Mucosa of descending colon (tissue), 3 donors: ENCODE results near the gene ZNF148. TPM values are rescaled to one million over a fixed set of nuclear protein-coding genes. Genes with fewer than 3 reads are reported as not detected.

Experiments
- ATAC-seq: fragments of 200-7000 bp; cut with Tn5 transposase; one replicate; pipeline ENCODE4 v1.9.1; 2020; ENCODE audit warnings: mild to moderate bottlenecking, moderate library complexity
- DNase-seq, 3 donors: peaks; one replicate each; pipeline ENCODE4 v3.0.0-alpha.2; 2020
- H3K36me3 ChIP-seq: fragments of 200-600 bp; one replicate; pipeline ENCODE4 v1.8.0; 2021; ENCODE audit warnings: low read depth, mild to moderate bottlenecking
- H3K4me1 ChIP-seq: fragments of 200-600 bp; one replicate; pipeline ENCODE4 v1.8.0; 2021; ENCODE audit warnings: low read depth, mild to moderate bottlenecking
- H3K4me3 ChIP-seq: fragments of 200-600 bp; one replicate; pipeline ENCODE4 v1.8.0; 2021; ENCODE audit warnings: mild to moderate bottlenecking
- H3K9me3 ChIP-seq: fragments of 200-600 bp; one replicate; pipeline ENCODE4 v1.8.0; 2021; ENCODE audit warnings: mild to moderate bottlenecking
- intact Hi-C, 2 donors: fragments of 100-400 bp; cut with DNase I in 1 of 2; cut with micrococcal nuclease in 1 of 2; formaldehyde crosslinking; loops; one replicate each; pipeline versions ENCODE4 v1.11.0 to v1.11.1; 2022; cut with DNase I, micrococcal nuclease
- total RNA-seq, 3 donors: library from RNA; stranded (reverse); fragmentation: NEBNext Ultra II Directional in 2 of 3; extraction: Animal tissue kit (Norgen Biotek cat#: 25700) in 2 of 3; gene quantifications; one replicate each; pipeline versions ENCODE4 v1.2.1 to v1.2.4, GENCODE V29; 2021 to 2023
- TF ChIP-seq, protein P1 (sequence below): fragments of 200-600 bp; IDR thresholded peaks from one replicate; pipeline ENCODE4 v1.8.0; 2022; ENCODE audit warnings: antibody characterized with exemption, mild to moderate bottlenecking
- donor health status: DM: no; HTN: no; CAD: no; lungs with moderate emphysema.
- donor health status: DM: no; HTN: no; CAD: no.
- donor health status: DM: no; HTN: yes; CAD: no.

ZNF148 gene
- total RNA-seq, 3 donors from 2014 or later: 39.8 to 79.5 (median 42.6) TPM

GRCh38 chr3:125319765-125320164 is 55.4 kb downstream of the ZNF148 start:
- intact Hi-C loops: loop anchor here in 1 of 2 donors (5.0 kb wide), 1 partner anchor 167 kb away; no protein-coding TSS in a partner anchor

DNA sequence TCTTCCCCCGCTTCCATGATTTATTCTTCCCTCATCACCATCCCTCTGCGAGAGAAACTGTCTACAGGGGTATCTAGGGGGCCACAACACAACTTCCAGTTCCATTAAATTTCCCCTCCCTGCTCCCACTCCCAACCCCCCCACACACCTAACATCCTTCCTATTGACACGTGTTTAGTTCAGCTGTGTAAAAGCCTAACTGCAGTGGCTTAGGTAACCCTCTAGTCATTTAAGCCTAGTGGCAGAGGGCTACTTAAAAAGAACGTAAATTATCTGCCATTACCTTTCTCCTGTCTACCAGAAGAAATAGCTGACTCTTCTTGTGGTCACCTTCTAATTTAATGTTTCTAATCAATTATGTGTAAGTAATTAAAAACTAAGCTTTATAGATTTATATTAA is 56.3 kb downstream of the ZNF148 start:
- intact Hi-C loops: no loop called here
- ATAC-seq (no peak), DNase-seq (no peak)
- Histone ChIP-seq H3K36me3 (no peaks in the 10 kb centered on the region), H3K9me3 (no peaks in the 10 kb centered on the region), H3K4me1 (no peaks in the 10 kb centered on the region), H3K4me3 (no peak overlapping the region)
- TF ChIP-seq, protein P1, sequence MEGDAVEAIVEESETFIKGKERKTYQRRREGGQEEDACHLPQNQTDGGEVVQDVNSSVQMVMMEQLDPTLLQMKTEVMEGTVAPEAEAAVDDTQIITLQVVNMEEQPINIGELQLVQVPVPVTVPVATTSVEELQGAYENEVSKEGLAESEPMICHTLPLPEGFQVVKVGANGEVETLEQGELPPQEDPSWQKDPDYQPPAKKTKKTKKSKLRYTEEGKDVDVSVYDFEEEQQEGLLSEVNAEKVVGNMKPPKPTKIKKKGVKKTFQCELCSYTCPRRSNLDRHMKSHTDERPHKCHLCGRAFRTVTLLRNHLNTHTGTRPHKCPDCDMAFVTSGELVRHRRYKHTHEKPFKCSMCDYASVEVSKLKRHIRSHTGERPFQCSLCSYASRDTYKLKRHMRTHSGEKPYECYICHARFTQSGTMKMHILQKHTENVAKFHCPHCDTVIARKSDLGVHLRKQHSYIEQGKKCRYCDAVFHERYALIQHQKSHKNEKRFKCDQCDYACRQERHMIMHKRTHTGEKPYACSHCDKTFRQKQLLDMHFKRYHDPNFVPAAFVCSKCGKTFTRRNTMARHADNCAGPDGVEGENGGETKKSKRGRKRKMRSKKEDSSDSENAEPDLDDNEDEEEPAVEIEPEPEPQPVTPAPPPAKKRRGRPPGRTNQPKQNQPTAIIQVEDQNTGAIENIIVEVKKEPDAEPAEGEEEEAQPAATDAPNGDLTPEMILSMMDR: no peak

More at GRCh38 chr3:125319765-125320164, 55.4 kb downstream of the ZNF148 start:
- H3K4me1 ChIP-seq: no peaks in the 10 kb centered on the region
- TF ChIP-seq, protein P1: no peak
- ATAC-seq (no peak), DNase-seq (no peak)
- no peaks in the 10 kb centered on the region for H3K36me3 ChIP-seq
- H3K4me3 ChIP-seq: no peak overlapping the region
- H3K9me3 ChIP-seq: no peaks in the 10 kb centered on the region

DNA sequence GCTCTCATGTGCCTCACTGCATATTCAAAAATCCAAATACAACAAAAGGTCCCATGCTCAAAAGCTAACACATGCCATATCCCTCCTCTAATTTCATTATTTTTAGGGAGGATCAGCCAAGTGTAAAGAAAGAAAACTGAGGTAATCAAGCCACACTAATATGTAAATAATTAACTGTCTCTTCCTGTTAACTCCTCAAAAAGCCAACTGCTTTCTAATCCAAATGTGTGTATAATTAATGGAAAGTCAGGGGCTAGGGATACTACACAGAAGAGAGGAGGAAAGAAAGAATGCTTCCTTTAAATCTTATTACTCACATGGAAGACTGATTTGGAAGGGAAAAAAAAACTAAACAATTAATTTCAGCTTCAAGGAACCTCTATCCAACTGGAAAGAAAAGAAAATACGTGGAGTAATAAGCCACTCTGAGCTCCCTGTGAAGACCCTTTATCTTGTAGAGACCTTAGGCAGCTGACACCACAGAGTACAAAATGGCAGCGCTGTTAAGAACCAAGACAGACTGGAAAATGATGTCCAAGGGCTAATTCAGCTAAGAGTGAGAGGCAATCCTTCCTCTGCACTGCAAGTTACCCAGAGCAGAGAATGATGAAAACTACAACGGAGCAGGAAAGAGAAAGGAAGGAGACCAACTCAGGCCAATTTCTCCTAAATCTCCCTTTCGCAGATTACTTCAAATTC is 56.8 kb downstream of the ZNF148 start:
- Histone ChIP-seq H3K4me3 (no peak overlapping the region), H3K4me1 (no peaks in the 10 kb centered on the region), H3K36me3 (no peaks in the 10 kb centered on the region), H3K9me3 (no peaks in the 10 kb centered on the region)
- intact Hi-C loops: no loop called here
- DNase-seq: no peak
- no peak for ATAC-seq
- TF ChIP-seq, protein P1: no peak

DNA sequence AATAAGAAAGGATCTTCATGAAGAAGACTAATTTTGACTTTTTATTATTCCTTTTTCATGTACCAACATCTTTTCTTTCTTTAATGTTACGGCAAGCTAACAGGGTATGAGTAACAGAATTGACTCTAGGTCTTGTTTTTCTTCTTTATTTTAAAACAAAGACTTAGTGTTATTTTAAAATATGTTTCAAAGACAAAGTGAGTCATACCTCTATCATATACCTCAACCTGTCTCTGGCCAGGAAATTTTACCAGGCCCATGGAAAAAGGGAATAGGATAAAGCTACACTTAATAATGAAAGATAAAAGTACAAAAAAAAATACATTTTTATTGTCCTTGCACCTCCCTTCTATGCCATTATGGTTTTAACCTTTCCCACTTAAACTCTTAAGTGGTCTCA is 57.4 kb downstream of the ZNF148 start:
- intact Hi-C loops: no loop called here
- no peak for DNase-seq
- TF ChIP-seq, protein P1: no peak
- H3K36me3 ChIP-seq: no peaks in the 10 kb centered on the region
- ATAC-seq: no peak
- H3K4me3 ChIP-seq: no peak overlapping the region
- H3K9me3 ChIP-seq: no peaks in the 10 kb centered on the region
- H3K4me1 ChIP-seq: no peaks in the 10 kb centered on the region

DNA sequence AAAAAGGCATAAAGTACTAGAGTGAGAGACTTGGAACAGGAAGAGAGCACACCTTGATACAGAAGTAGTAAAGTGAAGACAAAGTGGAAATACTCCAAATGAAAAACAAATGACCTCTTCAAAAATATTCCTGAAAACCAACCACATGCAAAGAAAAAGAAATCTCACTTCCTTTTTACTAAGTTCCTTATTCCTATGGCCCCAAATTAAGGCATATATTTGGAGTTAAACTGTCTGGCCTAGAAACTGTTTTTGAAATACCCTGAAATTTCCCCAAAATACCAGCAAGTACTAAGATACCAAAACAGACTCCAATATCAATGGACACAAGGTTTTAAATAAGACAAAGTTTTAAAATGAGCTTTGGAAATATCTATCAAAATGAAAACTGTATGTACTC is 58.2 kb downstream of the ZNF148 start:
- no peaks in the 10 kb centered on the region for H3K4me1 ChIP-seq
- H3K36me3 ChIP-seq: no peaks in the 10 kb centered on the region
- ATAC-seq (no peak), DNase-seq (no peak)
- TF ChIP-seq, protein P1: no peak
- intact Hi-C loops: no loop called here
- H3K4me3 ChIP-seq: no peak overlapping the region
- no peaks in the 10 kb centered on the region for H3K9me3 ChIP-seq
